Stimulated activated CD4-positive, alpha-beta T cell treated with anti-CD3 and anti-CD28 coated beads, TNF-alpha, amount 100 ng/mL, for 48 hours (primary cell): ENCODE measurements around the gene TTC7B.

Experiments
- DNase-seq, 3 donors: peaks; one replicate each; pipeline ENCODE4 v3.0.0-alpha.2; 2020; ENCODE audit warnings: low read depth in 3 of 3

Gene TTC7B

DNA sequence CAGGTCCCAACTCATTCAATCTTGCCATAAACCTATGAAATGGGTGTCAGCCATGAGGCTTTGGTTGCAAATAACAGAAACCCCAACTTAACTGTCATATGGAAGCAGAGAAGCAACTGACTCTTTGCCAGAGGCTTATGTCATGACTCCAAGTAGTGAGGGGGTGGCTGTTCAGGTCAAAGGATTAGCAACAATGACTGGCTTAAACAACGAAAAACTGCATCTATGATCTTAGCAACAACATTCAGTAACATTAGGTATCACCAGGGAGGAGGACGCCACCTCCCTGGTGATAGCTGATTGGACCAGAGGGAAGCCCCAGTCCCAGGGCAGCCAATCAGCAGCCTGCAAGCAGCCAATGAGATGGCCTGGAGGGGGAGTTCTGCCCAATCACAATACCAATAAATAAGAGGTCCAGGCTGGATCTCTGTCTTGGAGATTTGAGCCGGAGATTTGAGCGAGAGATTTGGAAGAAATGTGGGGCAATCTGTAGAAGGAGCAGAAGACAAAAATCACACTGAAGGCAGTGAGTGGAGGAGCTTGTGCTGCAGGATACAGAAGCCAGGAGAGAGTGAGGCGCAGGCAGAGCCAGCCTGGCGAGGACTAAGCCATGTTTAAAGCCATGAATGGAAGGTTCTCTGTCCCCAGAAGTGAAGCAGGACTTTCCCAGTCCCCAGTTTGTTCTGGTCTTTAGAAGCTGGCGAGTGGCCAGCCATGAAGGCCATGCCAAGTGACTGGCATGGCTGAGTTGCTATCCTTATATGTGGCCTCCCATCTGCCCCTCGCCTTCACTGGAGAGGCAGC is 326.1 kb downstream of the TTC7B start:
- no peak for DNase-seq

DNA sequence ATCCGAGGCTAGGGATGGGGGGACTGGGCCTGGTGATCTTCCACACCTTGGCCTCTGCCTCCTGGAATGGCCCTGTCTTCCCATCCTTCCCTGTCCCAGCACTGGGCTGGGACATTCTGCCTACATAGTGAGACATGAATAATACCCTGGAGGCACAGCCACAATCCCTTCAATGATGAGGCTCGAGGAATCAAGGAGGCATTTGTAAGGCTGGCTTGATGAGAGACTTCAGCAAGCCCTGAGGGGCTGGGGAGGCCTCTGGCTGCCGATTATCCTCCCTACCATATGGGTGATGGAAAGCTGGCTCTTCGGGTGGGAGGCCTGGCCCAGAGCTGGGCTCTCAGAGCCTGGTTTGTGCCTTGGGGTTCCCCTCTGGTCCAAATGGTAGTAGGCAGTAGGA is 326.9 kb downstream of the TTC7B start:
- no peak for DNase-seq

DNA sequence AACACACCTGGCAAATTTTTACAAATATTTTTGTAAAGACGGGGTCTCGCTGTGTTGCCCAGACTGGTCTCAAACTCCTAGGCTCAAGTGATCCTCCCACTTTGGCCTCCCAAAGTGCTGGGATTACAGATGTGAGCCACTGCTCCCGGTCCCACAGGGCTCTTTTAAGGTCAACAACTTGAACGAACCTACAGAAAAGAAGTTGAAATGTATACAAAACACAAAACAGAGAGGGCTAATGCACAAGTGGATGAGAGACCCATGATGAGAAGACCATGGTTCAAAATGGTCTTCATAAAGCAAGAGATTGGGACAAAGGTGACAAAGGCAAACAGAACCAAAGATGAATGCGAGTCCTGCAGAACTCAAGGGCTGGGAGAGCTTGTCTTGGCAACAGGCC is 328.0 kb downstream of the TTC7B start:
- DNase-seq: no peak

DNA sequence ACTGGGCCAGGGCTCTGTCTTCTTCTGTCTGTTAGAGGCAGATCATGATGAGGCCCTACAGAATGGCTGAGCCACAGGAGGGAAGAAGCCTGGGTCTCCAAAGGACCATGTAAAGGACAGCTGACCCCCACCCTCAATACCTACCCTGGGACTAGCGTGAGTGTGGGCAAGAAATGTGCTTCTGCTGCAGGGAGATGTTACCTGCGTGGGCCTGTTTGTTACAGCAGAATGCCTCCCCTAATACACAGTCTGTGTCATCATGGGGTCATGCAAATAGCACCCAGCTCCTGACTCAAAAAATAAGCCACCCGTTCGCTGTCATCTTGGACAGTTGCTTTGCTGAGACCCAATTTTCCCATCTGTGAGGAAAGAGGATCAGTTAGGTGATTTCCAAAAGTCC is 328.8 kb downstream of the TTC7B start:
- no peak for DNase-seq

DNA sequence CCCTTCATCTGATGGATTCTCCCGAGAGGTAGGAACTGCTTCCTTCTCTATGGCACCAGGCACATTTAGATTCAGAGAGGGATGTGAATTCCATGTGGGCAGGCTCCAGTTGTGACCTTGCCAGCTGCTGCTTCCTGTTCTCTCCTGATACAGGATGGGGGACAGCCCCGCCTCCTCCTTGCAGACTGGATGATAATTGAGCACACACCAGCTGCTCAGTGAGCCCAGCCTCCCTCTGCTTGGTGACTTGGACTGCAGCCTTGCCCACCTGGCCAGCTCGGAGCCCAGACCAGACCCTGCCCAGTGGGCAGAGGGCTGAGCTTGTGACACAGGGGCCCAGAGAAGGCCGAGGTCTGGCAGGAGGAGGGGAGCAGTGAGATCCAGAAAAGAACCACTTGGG is 329.2 kb downstream of the TTC7B start:
- DNase-seq: no peak

DNA sequence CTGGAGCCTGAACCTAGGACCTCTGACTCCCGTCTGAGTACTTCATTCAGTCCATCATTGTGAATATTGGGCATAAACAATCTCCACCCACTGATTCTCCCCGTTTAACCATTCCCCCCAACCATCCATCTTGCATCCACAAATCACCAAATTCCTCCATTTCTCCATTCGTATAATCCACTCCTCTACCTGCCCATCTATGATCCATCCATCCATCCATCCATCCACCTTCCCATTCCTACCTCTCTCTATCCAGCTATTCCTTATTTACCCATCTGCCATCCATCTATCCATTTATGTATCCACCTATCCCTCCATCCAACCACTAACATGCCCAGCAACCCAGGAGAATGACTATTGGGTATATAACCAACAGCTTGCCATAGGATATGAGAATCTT is 331.9 kb downstream of the TTC7B start:
- DNase-seq: no peak

DNA sequence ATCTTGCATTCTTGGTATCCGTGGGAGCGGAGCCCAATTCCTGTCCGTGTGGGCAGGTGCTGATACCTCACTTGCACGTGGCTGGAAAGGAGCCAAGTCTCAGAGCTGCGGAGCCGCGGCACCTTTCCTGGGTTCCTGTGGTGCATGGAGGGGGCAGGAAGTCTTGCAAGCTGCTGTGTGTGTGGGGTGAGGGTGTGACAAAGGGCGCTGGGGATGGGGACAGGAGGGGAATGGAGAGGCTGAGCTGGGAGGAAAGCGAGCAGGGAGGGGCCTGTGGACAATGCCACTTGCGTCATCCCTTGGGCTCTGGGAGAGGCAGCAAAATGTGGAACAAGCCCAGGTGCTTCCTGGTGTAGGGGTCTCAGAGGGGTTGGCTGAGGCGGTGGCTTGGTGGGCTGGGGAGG is 332.7 kb downstream of the TTC7B start:
- DNase-seq: peak in 2 of 3 donors; percentile 2 to 13

DNA sequence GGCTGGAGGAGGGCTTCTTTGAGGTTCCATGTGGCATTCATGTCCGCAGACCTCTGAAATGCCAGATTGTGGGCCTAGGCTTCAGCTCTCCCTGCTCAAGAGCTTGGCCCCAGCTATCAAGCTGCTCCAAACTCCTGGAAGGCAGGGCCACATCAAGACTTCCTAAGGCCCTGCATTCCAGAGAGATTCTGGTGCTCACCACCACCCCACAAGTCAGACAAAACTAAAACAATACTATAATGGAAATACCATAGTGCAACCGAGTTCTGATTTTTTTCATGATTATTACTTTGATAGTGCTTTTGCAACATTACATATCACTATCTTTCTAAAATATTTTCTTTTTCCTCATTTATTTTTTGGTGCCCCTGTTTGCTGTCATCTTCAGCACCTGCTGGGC is 333.1 kb downstream of the TTC7B start:
- DNase-seq: no peak

DNA sequence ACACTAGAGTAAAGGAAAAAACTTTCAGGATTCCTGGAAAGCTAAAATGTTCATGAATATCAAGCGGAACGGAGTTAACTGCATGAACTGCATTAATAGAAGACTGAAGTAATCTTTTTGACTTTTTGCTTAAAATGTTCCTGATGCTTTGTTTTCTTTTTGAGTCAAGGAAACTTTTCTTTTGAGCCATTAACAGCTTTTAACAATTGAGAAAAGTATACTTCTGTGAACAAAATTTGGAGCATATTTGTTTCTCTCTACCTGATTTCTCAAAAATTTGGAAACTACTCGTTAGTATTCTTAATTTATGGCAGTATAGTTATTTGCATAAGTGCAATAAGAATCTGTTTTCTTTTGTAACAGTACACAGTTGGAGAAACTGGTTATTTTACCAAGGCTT is 340.9 kb downstream of the TTC7B start:
- DNase-seq: no peak
